ENCODE results near the gene KRTAP4-1. TPM values are rescaled to one million over a fixed set of nuclear protein-coding genes. Genes with fewer than 3 reads are reported as not detected.
"Not testable (repeated sequence)": the region's sequence is repeated elsewhere in the genome, so short reads cannot be mapped to it uniquely, and the experiment has no call there.

The KRTAP4-1 gene
- not detected for total RNA-seq

GRCh38 chr17:41184480-41184961 lies at the start of gene KRTAP4-1:
Gene KRTAP4-1, minus strand, starts transcription at chr17:41184911. Its CDS starts 57 bp downstream, at chr17:41184854.
- H3K9me3 ChIP-seq (ENCODE audit: low read depth, low read length): no peaks in the 10 kb centered on the region
- peaks cover 3% of the 10 kb centered on the region for H3K27me3 ChIP-seq (ENCODE audit: insufficient read depth, low read length)
- no peaks in the 10 kb centered on the region for H3K4me1 ChIP-seq (ENCODE audit: insufficient read depth, low read length)
- no peak within 1 kb of the TSS for H3K4me3 ChIP-seq (ENCODE audit: low read length)

- H3K4me3 ChIP-seq (ENCODE audit: low read length); H3K9me3 ChIP-seq (ENCODE audit: low read depth, low read length); H3K4me1 ChIP-seq (ENCODE audit: insufficient read depth, low read length); H3K27me3 ChIP-seq (ENCODE audit: insufficient read depth, low read length): not testable (repeated sequence)
Measured at GRCh38 chr17:41232399-41233105, 47.8 kb upstream of the KRTAP4-1 start, which contains the start of gene KRTAP9-3. Gene KRTAP9-3, plus strand, starts transcription at chr17:41232449. Its CDS starts 53 bp downstream, at chr17:41232502.

GRCh38 chr17:41231731-41232130 lies 47.0 kb upstream of the KRTAP4-1 start:
- no peak overlapping the region for H3K4me3 ChIP-seq (ENCODE audit: low read length)
- H3K4me1 ChIP-seq (ENCODE audit: insufficient read depth, low read length): no peaks in the 10 kb centered on the region
- H3K9me3 ChIP-seq (ENCODE audit: low read depth, low read length): no peaks in the 10 kb centered on the region
- no peaks in the 10 kb centered on the region for H3K27me3 ChIP-seq (ENCODE audit: insufficient read depth, low read length)

GRCh38 chr17:41230094-41230493 lies 45.4 kb upstream of the KRTAP4-1 start:
- Histone ChIP-seq H3K27me3 (ENCODE audit: insufficient read depth, low read length) (peaks cover 3% of the 10 kb centered on the region), H3K4me3 (ENCODE audit: low read length) (no peak overlapping the region), H3K4me1 (ENCODE audit: insufficient read depth, low read length) (no peaks in the 10 kb centered on the region), H3K9me3 (ENCODE audit: low read depth, low read length) (no peaks in the 10 kb centered on the region)

GRCh38 chr17:41226598-41227095 lies 41.9 kb upstream of the KRTAP4-1 start, which contains the start of gene KRTAP9-2:
Gene KRTAP9-2, plus strand, starts transcription at chr17:41226648. Its CDS starts 7 bp downstream, at chr17:41226655.
- not testable (repeated sequence) for H3K4me1 ChIP-seq (ENCODE audit: insufficient read depth, low read length); H3K4me3 ChIP-seq (ENCODE audit: low read length)

GRCh38 chr17:41226051-41226450 lies 41.3 kb upstream of the KRTAP4-1 start:
- Histone ChIP-seq H3K9me3 (ENCODE audit: low read depth, low read length) (no peaks in the 10 kb centered on the region), H3K4me1 (ENCODE audit: insufficient read depth, low read length) (no peaks in the 10 kb centered on the region)

More at GRCh38 chr17:41226598-41227095, 41.9 kb upstream of the KRTAP4-1 start, which contains the start of gene KRTAP9-2:
- H3K27me3 ChIP-seq (ENCODE audit: insufficient read depth, low read length); H3K9me3 ChIP-seq (ENCODE audit: low read depth, low read length): not testable (repeated sequence)

GRCh38 chr17:41223821-41224220 lies 39.1 kb upstream of the KRTAP4-1 start:
- H3K9me3 ChIP-seq (ENCODE audit: low read depth, low read length): no peaks in the 10 kb centered on the region
- peaks cover 3% of the 10 kb centered on the region for H3K27me3 ChIP-seq (ENCODE audit: insufficient read depth, low read length)
- no peak overlapping the region for H3K4me3 ChIP-seq (ENCODE audit: low read length)
- H3K4me1 ChIP-seq (ENCODE audit: insufficient read depth, low read length): no peaks in the 10 kb centered on the region

More at GRCh38 chr17:41226051-41226450, 41.3 kb upstream of the KRTAP4-1 start:
- peaks cover 3% of the 10 kb centered on the region for H3K27me3 ChIP-seq (ENCODE audit: insufficient read depth, low read length)
- no peak overlapping the region for H3K4me3 ChIP-seq (ENCODE audit: low read length)

- Histone ChIP-seq H3K27me3 (ENCODE audit: insufficient read depth, low read length) (peaks cover 4% of the 10 kb centered on the region), H3K4me1 (ENCODE audit: insufficient read depth, low read length) (no peaks in the 10 kb centered on the region), H3K4me3 (ENCODE audit: low read length) (no peak overlapping the region), H3K9me3 (ENCODE audit: low read depth, low read length) (no peaks in the 10 kb centered on the region)
Measured at GRCh38 chr17:41215681-41216080, 31.0 kb upstream of the KRTAP4-1 start.

- no peak overlapping the region for H3K4me3 ChIP-seq (ENCODE audit: low read length)
- H3K9me3 ChIP-seq (ENCODE audit: low read depth, low read length): no peaks in the 10 kb centered on the region
- no peaks in the 10 kb centered on the region for H3K4me1 ChIP-seq (ENCODE audit: insufficient read depth, low read length)
- H3K27me3 ChIP-seq (ENCODE audit: insufficient read depth, low read length): peaks cover 21% of the 10 kb centered on the region
Measured at GRCh38 chr17:41212524-41213169, 27.9 kb upstream of the KRTAP4-1 start.

GRCh38 chr17:41211845-41212466 lies 27.2 kb upstream of the KRTAP4-1 start:
- Histone ChIP-seq H3K4me3 (ENCODE audit: low read length) (no peak overlapping the region), H3K4me1 (ENCODE audit: insufficient read depth, low read length) (no peaks in the 10 kb centered on the region), H3K9me3 (ENCODE audit: low read depth, low read length) (no peaks in the 10 kb centered on the region), H3K27me3 (ENCODE audit: insufficient read depth, low read length) (peaks cover 24% of the 10 kb centered on the region)

GRCh38 chr17:41199421-41200078 lies 14.8 kb upstream of the KRTAP4-1 start:
- no peaks in the 10 kb centered on the region for H3K4me1 ChIP-seq (ENCODE audit: insufficient read depth, low read length)
- peaks cover 2% of the 10 kb centered on the region for H3K27me3 ChIP-seq (ENCODE audit: insufficient read depth, low read length)
- H3K4me3 ChIP-seq (ENCODE audit: low read length): no peak overlapping the region
- no peaks in the 10 kb centered on the region for H3K9me3 ChIP-seq (ENCODE audit: low read depth, low read length)

- Histone ChIP-seq H3K9me3 (ENCODE audit: low read depth, low read length) (no peaks in the 10 kb centered on the region), H3K4me1 (ENCODE audit: insufficient read depth, low read length) (no peaks in the 10 kb centered on the region), H3K4me3 (ENCODE audit: low read length) (no peak overlapping the region), H3K27me3 (ENCODE audit: insufficient read depth, low read length) (peaks cover 2% of the 10 kb centered on the region)
Measured at GRCh38 chr17:41196068-41196467, 11.4 kb upstream of the KRTAP4-1 start.

- peaks cover 6% of the 10 kb centered on the region for H3K27me3 ChIP-seq (ENCODE audit: insufficient read depth, low read length)
- no peaks in the 10 kb centered on the region for H3K9me3 ChIP-seq (ENCODE audit: low read depth, low read length)
- H3K4me1 ChIP-seq (ENCODE audit: insufficient read depth, low read length): no peaks in the 10 kb centered on the region
- H3K4me3 ChIP-seq (ENCODE audit: low read length): no peak overlapping the region
Measured at GRCh38 chr17:41190328-41190727, 5.6 kb upstream of the KRTAP4-1 start.

GRCh38 chr17:41189837-41190318 lies 5.2 kb upstream of the KRTAP4-1 start, which contains the start of gene KRTAP9-1:
Gene KRTAP9-1, plus strand, starts transcription at chr17:41189887. Its CDS starts 0 bp downstream, at chr17:41189887.
- H3K4me1 ChIP-seq (ENCODE audit: insufficient read depth, low read length); H3K9me3 ChIP-seq (ENCODE audit: low read depth, low read length); H3K4me3 ChIP-seq (ENCODE audit: low read length); H3K27me3 ChIP-seq (ENCODE audit: insufficient read depth, low read length): not testable (repeated sequence)

Measured in mononuclear cell (primary cell).